ENCODE results near the gene TTC28. TPM values are rescaled to one million over a fixed set of nuclear protein-coding genes. Genes with fewer than 3 reads are reported as not detected.

The TTC28 gene
- total RNA-seq, 1 donor from 2014 or later = 13.5 TPM

- no peaks in the 10 kb centered on the region for H3K27me3 ChIP-seq (ENCODE audit: control insufficient read depth, insufficient read depth, low read length)
- no peaks in the 10 kb centered on the region for H3K36me3 ChIP-seq (ENCODE audit: control insufficient read depth, insufficient read depth, low read length)
- no peak for DNase-seq (ENCODE audit: low read depth)
- no peak overlapping the region for H3K4me3 ChIP-seq (ENCODE audit: low read depth, low read length)
- TF ChIP-seq CTCF (IDR thresholded peaks at IDR 0.05; ENCODE audit: insufficient read depth, low read length, poor library complexity, severe bottlenecking) = no peak
Observed at GRCh38 chr22:27978802-27979201, 700.8 kb downstream of the TTC28 start.

- H3K4me3 ChIP-seq (ENCODE audit: low read depth, low read length) = no peak overlapping the region
- DNase-seq (ENCODE audit: low read depth) = no peak
- H3K36me3 ChIP-seq (ENCODE audit: control insufficient read depth, insufficient read depth, low read length) = no peaks in the 10 kb centered on the region
- no peaks in the 10 kb centered on the region for H3K27me3 ChIP-seq (ENCODE audit: control insufficient read depth, insufficient read depth, low read length)
- TF ChIP-seq CTCF (IDR thresholded peaks at IDR 0.05; ENCODE audit: insufficient read depth, low read length, poor library complexity, severe bottlenecking) = no peak
Observed at GRCh38 chr22:27978317-27978716, 701.3 kb downstream of the TTC28 start.

- Histone ChIP-seq H3K36me3 (ENCODE audit: control insufficient read depth, insufficient read depth, low read length) (no peaks in the 10 kb centered on the region), H3K27me3 (ENCODE audit: control insufficient read depth, insufficient read depth, low read length) (no peaks in the 10 kb centered on the region), H3K4me3 (ENCODE audit: low read depth, low read length) (no peak overlapping the region)
- no peak for TF ChIP-seq CTCF (IDR thresholded peaks at IDR 0.05; ENCODE audit: insufficient read depth, low read length, poor library complexity, severe bottlenecking)
- no peak for DNase-seq (ENCODE audit: low read depth)
Observed at GRCh38 chr22:27976586-27976985, 703.1 kb downstream of the TTC28 start.

- DNase-seq (ENCODE audit: low read depth) = no peak
Observed at GRCh38 chr22:27975381-27976013, 704.1 kb downstream of the TTC28 start.

GRCh38 chr22:27973846-27974245 is 705.8 kb downstream of the TTC28 start:
- TF ChIP-seq CTCF (IDR thresholded peaks at IDR 0.05; ENCODE audit: insufficient read depth, low read length, poor library complexity, severe bottlenecking) = no peak
- no peak overlapping the region for H3K4me3 ChIP-seq (ENCODE audit: low read depth, low read length)
- H3K36me3 ChIP-seq (ENCODE audit: control insufficient read depth, insufficient read depth, low read length) = no peaks in the 10 kb centered on the region
- H3K27me3 ChIP-seq (ENCODE audit: control insufficient read depth, insufficient read depth, low read length) = no peaks in the 10 kb centered on the region
- DNase-seq (ENCODE audit: low read depth) = no peak

More at GRCh38 chr22:27975381-27976013, 704.1 kb downstream of the TTC28 start:
- Histone ChIP-seq H3K4me3 (ENCODE audit: low read depth, low read length) (no peak overlapping the region), H3K36me3 (ENCODE audit: control insufficient read depth, insufficient read depth, low read length) (no peaks in the 10 kb centered on the region), H3K27me3 (ENCODE audit: control insufficient read depth, insufficient read depth, low read length) (no peaks in the 10 kb centered on the region)
- TF ChIP-seq CTCF (IDR thresholded peaks at IDR 0.05; ENCODE audit: insufficient read depth, low read length, poor library complexity, severe bottlenecking) = no peak
